ENCODE data around the gene RNF34.

The RNF34 gene

GRCh38 chr12:121405211-121405610 lies 5.3 kb downstream of the RNF34 start:
- TF ChIP-seq CTCF (conservative IDR thresholded peaks at IDR 0.05; ENCODE audit: low read depth, low read length): no peak
- no peak for DNase-seq (ENCODE audit: low read depth)
- H3K4me3 ChIP-seq (ENCODE audit: low read length): no peak overlapping the region

GRCh38 chr12:121413917-121414316 lies 14.0 kb downstream of the RNF34 start:
- no peak for DNase-seq (ENCODE audit: low read depth)
- TF ChIP-seq CTCF (conservative IDR thresholded peaks at IDR 0.05; ENCODE audit: low read depth, low read length): no peak
- no peak overlapping the region for H3K4me3 ChIP-seq (ENCODE audit: low read length)

DNA sequence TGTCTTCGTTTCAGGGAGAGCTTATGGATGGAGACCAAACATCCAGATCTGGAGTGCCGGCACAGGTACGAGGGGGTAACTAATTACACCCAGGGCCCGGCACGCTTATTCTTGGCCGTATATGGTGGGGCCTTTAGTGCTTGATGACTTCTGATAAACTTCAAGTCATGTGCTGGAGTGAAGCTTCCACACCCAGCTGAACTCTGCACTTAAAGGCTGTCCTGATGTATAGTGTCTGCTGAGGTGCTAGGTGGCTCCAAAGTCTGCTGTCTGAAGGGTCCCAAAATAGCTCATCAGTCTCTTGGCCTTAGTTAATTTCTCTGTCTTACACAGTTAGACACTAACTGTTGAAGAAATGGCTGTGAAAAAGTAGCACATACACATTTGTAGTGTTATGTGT lies 17.9 kb downstream of the RNF34 start:
- DNase-seq (ENCODE audit: low read depth): no peak
- TF ChIP-seq CTCF (conservative IDR thresholded peaks at IDR 0.05; ENCODE audit: low read depth, low read length): no peak
- H3K4me3 ChIP-seq (ENCODE audit: low read length): no peak overlapping the region

GRCh38 chr12:121420109-121420508 lies 20.2 kb downstream of the RNF34 start:
- H3K4me3 ChIP-seq (ENCODE audit: low read length): no peak overlapping the region
- DNase-seq (ENCODE audit: low read depth): no peak
- TF ChIP-seq CTCF (conservative IDR thresholded peaks at IDR 0.05; ENCODE audit: low read depth, low read length): no peak

DNA sequence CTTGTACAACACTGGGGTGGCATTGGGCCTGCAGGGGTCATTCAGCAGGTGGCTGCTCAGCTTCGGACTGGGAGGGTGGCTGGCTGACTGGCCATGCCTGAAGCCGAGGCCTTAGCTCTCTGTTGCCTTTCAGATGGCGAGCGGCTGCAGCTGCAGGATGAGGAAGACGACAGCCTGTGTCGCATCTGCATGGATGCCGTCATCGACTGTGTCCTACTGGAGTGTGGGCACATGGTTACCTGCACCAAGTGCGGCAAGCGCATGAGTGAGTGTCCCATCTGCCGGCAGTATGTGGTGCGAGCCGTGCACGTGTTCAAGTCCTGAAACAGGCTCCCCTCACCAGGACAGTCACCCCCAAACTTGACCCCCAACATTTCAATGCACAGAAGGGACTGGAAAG lies 23.3 kb downstream of the RNF34 start:
- no peak for DNase-seq (ENCODE audit: low read depth)
- TF ChIP-seq CTCF (conservative IDR thresholded peaks at IDR 0.05; ENCODE audit: low read depth, low read length): no peak
- no peak overlapping the region for H3K4me3 ChIP-seq (ENCODE audit: low read length)

- no peak overlapping the region for H3K4me3 ChIP-seq (ENCODE audit: low read length)
- no peak for TF ChIP-seq CTCF (conservative IDR thresholded peaks at IDR 0.05; ENCODE audit: low read depth, low read length)
- no peak for DNase-seq (ENCODE audit: low read depth)
These were observed 24.0 kb downstream of the RNF34 start for GRCh38 chr12:121423682-121424623.

- H3K4me3 ChIP-seq (ENCODE audit: low read length): no peak overlapping the region
- TF ChIP-seq CTCF (conservative IDR thresholded peaks at IDR 0.05; ENCODE audit: low read depth, low read length): no peak
These were observed 24.7 kb downstream of the RNF34 start for GRCh38 chr12:121424624-121424975.

More at GRCh38 chr12:121424624-121424975, 24.7 kb downstream of the RNF34 start:
- no peak for DNase-seq (ENCODE audit: low read depth)

All from retinal pigment epithelial cell (primary cell).